K562 (cell line): Measurements from ENCODE around the gene MGAT4D. TPM values are rescaled to one million over a fixed set of nuclear protein-coding genes. Genes with fewer than 3 reads are reported as not detected.

Experiments used
- BDP1 ChIP-seq: IDR thresholded peaks from 3 replicates; pipeline ENCODE4 v1.6.1; 2011; ENCODE audit not compliant: insufficient read length, insufficient read depth
- ELF4 ChIP-seq: fragments of 450-650 bp; formaldehyde crosslinking; IDR thresholded peaks from 2 replicates; pipeline ENCODE4 v1.4.0; 2022; ENCODE audit warnings: missing genetic modification characterization
- GABPA ChIP-seq: fragments of 200-800 bp; sonication (Bioruptor generic); conservative IDR thresholded peaks from 2 replicates; pipeline ENCODE4 v1.6.1; 2016; ENCODE audit warnings: low read depth, missing genetic modification characterization, missing compliant biosample characterization
- HDAC1 ChIP-seq, 2 experiments: fragments of 450-650 bp; IDR thresholded peaks; 2 replicates each; pipeline ENCODE4 v1.6.1; 2016 to 2017; ENCODE audit warnings: inconsistent platforms in 1 of 2, mild to moderate bottlenecking in 1 of 2, moderate library complexity in 1 of 2
- HDAC3 ChIP-seq: fragments of 450-650 bp; IDR thresholded peaks from 2 replicates; pipeline ENCODE4 v1.6.1; 2018; ENCODE audit warnings: borderline replicate concordance, mild to moderate bottlenecking, moderate library complexity; ENCODE audit not compliant: partially characterized antibody
- HDAC8 ChIP-seq: fragments of 450-650 bp; IDR thresholded peaks from 2 replicates; pipeline ENCODE4 v1.6.1; 2016; ENCODE audit warnings: mild to moderate bottlenecking, missing genetic modification characterization, moderate library complexity, missing compliant biosample characterization
- HES1 ChIP-seq: fragments of 450-650 bp; IDR thresholded peaks from 2 replicates; pipeline ENCODE4 v1.6.1; 2016; ENCODE audit warnings: low read depth, mild to moderate bottlenecking, moderate library complexity
- HMGN3 ChIP-seq: IDR thresholded peaks from 2 replicates; pipeline ENCODE4 v1.6.1; 2011; ENCODE audit warnings: borderline replicate concordance, low read depth, mild to moderate bottlenecking, mixed read lengths, low read length; ENCODE audit not compliant: insufficient read length; ENCODE audit errors: extremely low read depth
- HSF4 ChIP-seq: fragments of 250-450 bp; sonication (Bioruptor Pico); IDR thresholded peaks from 2 replicates; pipeline ENCODE4 v2.1.2; 2022; ENCODE audit warnings: mild to moderate bottlenecking, moderate library complexity, borderline replicate concordance
- KDM5B ChIP-seq: fragments of 200-600 bp; sonication (generic); IDR thresholded peaks from 2 replicates; pipeline ENCODE4 v1.6.1; 2012; ENCODE audit warnings: low read depth, mild to moderate bottlenecking, moderate library complexity, low read length, control low read depth, inconsistent platforms; ENCODE audit not compliant: insufficient replicate concordance
- MAFK ChIP-seq: IDR thresholded peaks from 2 replicates; pipeline ENCODE4 v1.6.1; 2011; ENCODE audit warnings: low read length, improper control_type of control experiment
- MTF1 ChIP-seq: fragments of 250-450 bp; sonication (Bioruptor Pico); IDR thresholded peaks from 2 replicates; pipeline ENCODE4 v1.9.0; 2021; ENCODE audit warnings: moderate library complexity, mild to moderate bottlenecking, inconsistent platforms, borderline replicate concordance
- NFRKB ChIP-seq: fragments of 450-650 bp; IDR thresholded peaks from 2 replicates; pipeline ENCODE4 v1.6.1; 2016; ENCODE audit warnings: low read depth
- PHTF2 ChIP-seq: fragments of 250-450 bp; sonication (Bioruptor Pico); IDR thresholded peaks from 2 replicates; pipeline ENCODE4 v1.5.0; 2021; ENCODE audit warnings: mild to moderate bottlenecking
- POLR2B ChIP-seq: fragments of 450-650 bp; IDR thresholded peaks from 2 replicates; pipeline ENCODE4 v1.6.1; 2018; ENCODE audit warnings: low read depth; ENCODE audit not compliant: partially characterized antibody
- POLR2H ChIP-seq: IDR thresholded peaks from 2 replicates; pipeline ENCODE4 v1.6.1; 2016; ENCODE audit warnings: missing genetic modification characterization, low read depth, mild to moderate bottlenecking, control low read depth, missing compliant biosample characterization, moderate library complexity
- POLR3G ChIP-seq: IDR thresholded peaks from 2 replicates; pipeline ENCODE4 v1.6.1; 2011; ENCODE audit not compliant: insufficient read length, insufficient replicate concordance; ENCODE audit errors: extremely low read depth
- RAD21 ChIP-seq, 2 experiments: fragments of 250-450 bp in 1 of 2; fragments of 450-650 bp in 1 of 2; sonication (Bioruptor Pico) in 1 of 2; formaldehyde crosslinking in 1 of 2; IDR thresholded peaks in 1 of 2; conservative IDR thresholded peaks in 1 of 2; 2 replicates each; pipeline versions ENCODE4 v1.4.0 to v1.8.0; 2020 to 2022; ENCODE audit warnings: mild to moderate bottlenecking in 2 of 2, moderate library complexity in 1 of 2
- RBBP5 ChIP-seq: fragments of 200-600 bp; sonication (generic); IDR thresholded peaks from 2 replicates; pipeline ENCODE4 v1.6.1; 2012; ENCODE audit warnings: borderline replicate concordance, mild to moderate bottlenecking, low read length, control low read depth, inconsistent platforms; ENCODE audit not compliant: insufficient read depth, poor library complexity, severe bottlenecking
- TCF7 ChIP-seq: sonication (generic); IDR thresholded peaks from 2 replicates; pipeline ENCODE4 v1.6.1; 2016; ENCODE audit warnings: antibody characterized with exemption, borderline replicate concordance
- USF2 ChIP-seq: sonication (generic); formaldehyde crosslinking; IDR thresholded peaks from 2 replicates; pipeline ENCODE4 v1.5.0; 2020; ENCODE audit warnings: missing genetic modification reagents
- ZNF197 ChIP-seq: fragments of 200-800 bp; sonication (Bioruptor generic); IDR thresholded peaks from 2 replicates; pipeline ENCODE4 v1.6.1; 2016; ENCODE audit warnings: low read depth, missing genetic modification characterization, missing compliant biosample characterization
- ZNF354B ChIP-seq: fragments of 250-450 bp; sonication (Bioruptor Pico); IDR thresholded peaks from 2 replicates; pipeline ENCODE4 v1.4.0; 2020
- ZNF518B ChIP-seq: fragments of 250-450 bp; sonication (Bioruptor Pico); IDR thresholded peaks from 2 replicates; pipeline ENCODE4 v1.5.0; 2021; ENCODE audit warnings: mild to moderate bottlenecking, moderate library complexity
- ZNF780A ChIP-seq: fragments of 250-450 bp; sonication (Bioruptor Pico); IDR thresholded peaks from 2 replicates; pipeline ENCODE4 v1.5.0; 2021; ENCODE audit warnings: mild to moderate bottlenecking
- polyA plus RNA-seq, 8 experiments: library from polyadenylated mRNA; depleted of rRNA in 4 of 8; stranded (reverse) in 5 of 8; unstranded in 3 of 8; fragments of >200 nt; fragmentation: Nextera tagmentation in 2 of 8; fragmentation: Illumina TruSeq in 1 of 8; extraction: Ambion mirVana in 2 of 8; extraction: Trizol in 1 of 8; gene quantifications; 2 replicates each; pipeline versions ENCODE4 v1.2.1 to v1.2.3, GENCODE V29; 2011 to 2014; ENCODE audit warnings: inconsistent platforms in 1 of 8, missing spikeins in 1 of 8
- total RNA-seq, 7 experiments: library from RNA; depleted of rRNA in 6 of 7; stranded (reverse); fragments of >200 nt in 6 of 7; fragmentation: Illumina TruSeq in 2 of 7; extraction: Trizol in 2 of 7; gene quantifications; 2 replicates each; pipeline versions ENCODE4 v1.2.1 to v1.2.3, GENCODE V29; 2011 to 2021; ENCODE audit warnings: low replicate concordance in 1 of 7

MGAT4D gene
- total and polyA plus RNA-seq, 9 of the 15 experiments (the other 6 are each of a cell fraction or from before 2014, with no cell fraction given), result not detected

- TF ChIP-seq RAD21 (CRISPR knock-in tag; conservative IDR thresholded peaks at IDR 0.05 in 1 of 2, IDR thresholded peaks at IDR 0.05 in 1 of 2) (no peak), HDAC3 (peak; percentile 59), TCF7 (no peak), PHTF2 (CRISPR knock-in tag) (no peak), MTF1 (CRISPR knock-in tag) (no peak), POLR3G (no peak), USF2 (CRISPR knock-in tag) (no peak), ELF4 (CRISPR knock-in tag) (peak; percentile 40; the same call in 1 of the 2 replicates), ZNF354B (no peak), POLR2H (tag) (no peak), GABPA (tag) (no peak), ZNF197 (CRISPR knock-in tag) (no peak), KDM5B (no peak), NFRKB (no peak), HDAC1 (IDR thresholded peaks at IDR 0.05) (peak; percentile 55 to 95; a peak in 3 of 4 replicates), RBBP5 (no peak), MAFK (no peak), POLR2B (no peak), HMGN3 (no peak), ZNF780A (CRISPR knock-in tag) (no peak), ZNF518B (CRISPR knock-in tag) (no peak), HES1 (peak; percentile 64), BDP1 (no peak), HSF4 (no peak), HDAC8 (no peak)
Measured at GRCh38 chr4:140529434-140529833, 31.3 kb upstream of the MGAT4D start (continued).
